Measurements from ENCODE around the gene SLC27A4.

GRCh38 chr9:128344931-128345605, 4.7 kb downstream of the SLC27A4 start:
- no peak for TF ChIP-seq CTCF (IDR thresholded peaks at IDR 0.05)
- no peak for TF ChIP-seq POLR2A (IDR thresholded peaks at IDR 0.05)
